ENCODE results near the gene RNF150.
"Not testable (repeated sequence)": the region's sequence is repeated elsewhere in the genome, so short reads cannot be mapped to it uniquely, and the experiment has no call there.

The RNF150 gene

GRCh38 chr4:140857111-140857510, 276.2 kb downstream of the RNF150 start:
- no peak for DNase-seq

DNA sequence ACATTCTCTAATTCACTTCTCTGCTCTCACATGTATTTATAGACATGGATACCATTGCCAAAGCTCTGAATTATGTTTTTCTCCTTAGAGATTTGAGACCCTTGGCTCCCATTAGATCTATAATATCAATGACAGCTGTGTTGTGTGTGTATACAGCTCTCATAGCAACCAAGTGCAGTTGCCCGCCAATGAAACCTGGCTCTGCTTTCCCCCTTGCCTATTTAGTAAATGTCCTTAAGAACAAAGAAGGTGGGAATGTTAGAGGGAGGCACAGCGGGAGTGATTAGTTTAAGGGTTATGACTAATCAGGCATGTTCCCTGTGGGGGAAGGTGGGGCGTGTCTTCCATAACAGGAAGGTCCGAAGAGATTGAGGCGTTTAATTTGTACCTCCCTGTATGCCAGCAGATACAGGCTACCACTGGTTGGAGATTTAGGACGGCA, 276.6 kb downstream of the RNF150 start:
- no peak for DNase-seq

GRCh38 chr4:140854168-140854567, 279.1 kb downstream of the RNF150 start:
- no peak for DNase-seq

DNA sequence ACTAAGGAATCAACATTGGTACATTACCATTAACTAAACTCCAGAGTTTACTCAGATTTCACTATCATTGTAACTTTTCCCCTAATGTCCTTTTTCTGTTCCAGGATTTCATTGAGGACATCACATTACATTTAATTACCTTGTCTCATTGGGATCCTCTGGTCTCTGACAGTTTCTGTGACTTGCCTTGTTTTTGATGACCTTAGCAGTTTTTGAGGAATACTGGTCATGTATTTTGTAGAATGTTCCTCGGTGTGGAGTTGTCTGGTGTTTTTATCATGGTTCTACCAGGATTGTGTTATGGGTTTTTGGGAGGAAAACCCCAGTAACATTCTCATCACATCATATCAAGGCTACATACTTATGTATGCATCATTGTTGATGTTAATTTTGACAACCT, 281.5 kb downstream of the RNF150 start:
- no peak for DNase-seq

GRCh38 chr4:140851032-140851636, 282.1 kb downstream of the RNF150 start:
- DNase-seq, result peak in 1 of 2 experiments; percentile 30

DNA sequence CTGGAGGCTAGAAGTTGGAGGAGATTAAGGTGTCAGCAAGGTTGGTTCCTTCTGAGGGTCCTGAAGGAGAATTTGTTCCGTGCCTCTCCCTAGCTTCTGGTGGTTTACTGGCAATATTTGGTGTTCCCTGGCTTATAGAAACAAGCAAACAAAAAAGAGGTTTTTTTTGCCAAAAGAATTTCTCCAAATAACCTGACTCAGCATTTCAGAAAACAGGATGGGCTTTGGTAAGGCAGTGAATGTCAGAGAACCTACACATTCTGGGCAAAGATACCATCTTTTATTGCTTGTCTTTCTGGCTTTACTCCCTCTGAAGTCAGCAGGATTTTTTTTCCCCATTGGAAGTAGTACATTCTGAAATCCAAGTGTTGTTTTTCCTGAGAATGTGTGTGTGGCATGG, 283.7 kb downstream of the RNF150 start:
- DNase-seq, result no peak

DNA sequence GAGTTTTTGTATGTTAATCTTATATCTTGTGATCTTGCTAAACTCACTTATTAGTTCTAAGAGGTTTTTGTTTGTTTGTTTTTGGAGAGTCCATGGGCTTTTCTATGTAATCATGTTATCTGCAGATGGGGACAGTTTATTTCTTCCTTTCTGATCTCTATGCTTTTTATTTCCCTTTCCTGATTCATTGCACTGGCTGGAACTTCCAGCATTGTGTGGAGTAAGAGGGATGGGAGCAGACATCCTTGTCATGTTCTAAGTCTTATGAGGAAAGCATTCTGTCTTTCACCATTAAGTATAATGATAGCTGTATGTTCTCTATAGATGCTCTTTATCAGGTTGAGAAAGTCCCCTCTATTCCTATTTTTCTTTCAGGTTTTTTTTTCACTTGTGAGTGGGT, 286.5 kb downstream of the RNF150 start:
- no peak for DNase-seq

DNA sequence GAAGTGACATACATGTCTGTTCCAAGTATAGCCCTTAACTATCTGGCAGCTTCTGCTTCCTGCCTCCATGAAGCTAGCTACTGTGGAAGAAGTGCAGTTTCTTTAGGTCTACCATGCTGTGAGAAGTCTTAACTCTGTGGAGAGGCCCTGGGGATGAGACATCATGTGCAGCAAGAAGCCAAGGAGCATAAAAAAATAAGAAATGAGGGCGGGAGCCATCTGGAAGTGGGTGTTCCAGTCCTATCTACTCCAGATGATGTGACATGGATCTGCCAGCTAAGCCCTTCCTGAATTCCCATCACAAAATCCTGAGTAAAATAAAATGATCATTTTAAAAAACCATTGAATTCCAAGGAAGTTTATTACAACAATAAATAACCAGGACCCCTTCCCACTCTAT, 289.2 kb downstream of the RNF150 start:
- no peak for DNase-seq

DNA sequence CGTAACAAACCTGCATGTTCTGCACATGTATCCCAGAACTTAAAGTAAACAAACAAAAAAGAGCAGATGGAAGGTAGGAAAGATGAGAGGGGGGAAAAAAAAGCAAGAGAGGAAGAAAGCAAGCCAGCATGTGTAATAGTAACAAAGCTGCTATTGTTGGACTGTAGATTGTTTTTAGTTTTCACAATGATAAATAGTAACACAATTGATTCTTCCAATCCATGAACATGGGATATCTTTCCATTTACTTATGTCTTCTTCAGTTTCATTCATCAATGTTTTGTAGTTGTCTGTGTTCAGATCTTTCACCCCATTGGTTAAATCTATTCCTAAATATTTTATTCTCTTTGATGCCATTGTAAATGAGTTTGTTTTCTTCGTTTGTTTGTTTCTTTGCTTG, 292.1 kb downstream of the RNF150 start:
- DNase-seq, result no peak

DNA sequence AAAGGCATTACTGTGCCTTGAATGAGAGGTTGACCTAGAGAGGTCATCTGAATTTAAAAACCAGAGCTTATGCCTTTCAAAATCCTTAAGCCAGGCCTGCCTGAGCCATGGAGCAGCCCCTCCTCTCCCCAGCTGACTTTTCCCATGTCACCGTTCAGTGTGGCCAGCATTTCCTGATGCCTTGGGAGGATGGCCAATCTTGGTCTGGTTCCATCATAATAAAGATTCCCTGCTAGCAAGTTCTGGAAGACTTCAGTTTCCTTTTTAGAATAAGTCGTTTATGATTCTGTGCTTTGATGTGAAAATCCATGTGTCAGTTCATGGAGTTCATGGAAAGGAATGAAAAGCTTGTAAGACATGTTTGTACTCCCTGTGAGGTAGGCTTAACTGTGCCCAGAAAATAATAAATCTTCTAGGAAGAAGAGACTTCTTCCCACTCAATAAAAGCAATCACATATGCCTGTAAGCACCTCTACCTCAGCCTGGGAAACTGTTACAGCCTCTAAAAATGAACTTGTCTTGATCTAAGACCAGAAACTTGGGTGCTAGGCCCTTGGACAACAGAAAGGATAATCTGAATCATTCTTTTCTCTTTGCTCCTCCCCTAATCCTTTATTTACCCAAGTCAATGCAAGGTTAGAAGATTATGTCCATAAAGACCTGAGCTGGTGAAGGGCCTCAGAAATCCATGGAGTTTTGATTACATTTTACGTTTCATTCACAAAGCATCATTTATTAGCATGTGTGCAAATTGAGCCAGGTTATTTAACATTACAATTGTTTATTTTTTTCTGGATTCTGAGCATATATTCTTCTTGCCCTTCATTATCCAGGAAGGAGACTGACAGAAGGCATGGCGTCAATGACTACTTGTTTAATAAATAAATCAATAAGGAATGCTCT, 293.1 kb downstream of the RNF150 start:
- DNase-seq, result no peak

DNA sequence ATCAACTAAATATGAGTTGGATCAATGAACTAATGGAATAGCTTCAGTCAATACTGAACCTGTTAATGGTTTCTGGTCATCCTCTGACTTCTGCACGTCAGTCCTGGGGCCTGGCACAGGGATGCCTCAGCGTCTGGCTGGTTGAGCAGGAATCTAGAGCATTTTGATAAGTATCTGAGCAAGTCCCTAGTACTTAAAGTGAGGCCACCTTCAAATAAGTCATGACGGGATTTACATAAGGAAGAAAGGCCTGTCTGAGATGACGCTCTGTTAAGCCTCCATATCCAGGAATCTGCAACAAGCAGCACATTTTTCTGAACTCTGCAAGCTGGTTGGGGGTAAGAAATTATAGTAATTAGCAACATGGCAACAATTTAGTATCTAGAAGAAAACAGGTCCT, 293.9 kb downstream of the RNF150 start:
- no peak for DNase-seq

- DNase-seq, result no peak
These were observed 295.5 kb downstream of the RNF150 start for GRCh38 chr4:140837736-140838135.

DNA sequence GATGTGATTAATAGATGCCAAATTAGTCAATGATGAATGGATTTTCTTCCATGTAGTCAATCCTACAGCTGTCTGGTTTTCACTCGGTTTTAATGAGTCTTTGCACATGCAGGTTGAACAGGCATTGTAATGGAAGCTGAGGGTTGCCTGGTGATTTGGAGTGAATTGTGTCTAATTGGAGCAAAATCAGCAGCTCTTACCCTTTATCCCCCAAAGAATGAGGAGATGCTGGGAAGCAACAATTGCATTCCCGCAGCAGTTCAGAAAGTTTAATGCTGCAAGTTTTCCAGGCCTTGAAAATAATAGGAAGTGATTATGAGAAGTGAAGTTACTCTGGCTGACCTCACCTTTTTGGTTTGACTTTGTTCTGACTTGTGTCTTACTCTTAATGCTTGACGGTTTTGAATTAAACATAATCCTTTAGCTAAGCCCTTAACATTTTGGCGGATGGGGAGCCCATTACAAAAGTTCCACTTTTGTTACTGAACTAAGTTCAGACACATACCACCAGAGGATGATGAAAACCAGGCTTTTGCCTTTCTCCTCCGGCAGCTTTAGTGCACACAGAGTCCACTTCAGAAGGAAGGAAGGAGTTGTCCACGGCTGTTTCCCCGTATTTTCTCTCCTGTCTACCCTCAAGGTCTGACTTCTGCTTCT, 298.3 kb downstream of the RNF150 start:
- no peak for DNase-seq

DNA sequence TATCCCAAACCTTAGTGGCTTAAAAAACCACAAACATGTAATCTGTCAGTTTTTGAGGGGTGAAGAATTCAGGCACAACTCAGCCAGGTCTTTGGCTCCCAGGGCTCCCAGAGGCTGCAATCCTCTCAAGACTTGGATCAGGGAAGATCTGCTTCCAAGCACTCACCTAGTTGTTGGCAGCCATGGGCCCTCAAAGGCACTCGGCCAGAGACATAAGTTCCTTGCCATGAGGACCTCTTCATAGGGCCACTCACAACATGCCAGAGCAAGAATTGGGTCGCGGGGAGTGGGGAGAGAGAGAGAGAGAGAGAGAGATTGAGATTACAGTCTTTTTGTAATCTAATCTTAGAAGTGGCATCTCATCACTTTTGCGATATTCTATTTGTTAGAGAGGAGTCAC, 300.0 kb downstream of the RNF150 start:
- no peak for DNase-seq

- DNase-seq, result no peak
These were observed 303.4 kb downstream of the RNF150 start for GRCh38 chr4:140829825-140830224.

GRCh38 chr4:140826701-140827027, 306.6 kb downstream of the RNF150 start:
- DNase-seq, result no peak

- not testable (repeated sequence) for DNase-seq
These were observed 312.7 kb downstream of the RNF150 start for GRCh38 chr4:140820520-140820919.

DNA sequence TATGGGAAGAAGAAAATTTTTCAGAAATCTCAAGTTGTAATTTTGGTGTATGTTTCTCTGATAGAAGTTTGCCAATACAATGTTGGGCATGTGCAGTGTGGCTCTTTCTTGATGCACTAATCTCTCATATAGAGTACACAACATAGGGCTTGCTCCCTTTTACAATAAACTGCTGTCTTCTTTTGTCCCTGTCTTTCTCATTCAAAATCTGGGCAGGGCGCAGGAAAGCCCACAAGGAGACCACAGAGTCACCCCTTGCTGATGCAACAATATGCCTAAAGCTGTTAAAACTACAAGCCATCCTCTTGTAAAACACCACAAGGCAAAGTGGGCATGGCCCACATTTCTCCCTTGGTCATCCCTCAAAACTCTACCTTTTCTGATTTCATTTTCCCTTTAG, 313.7 kb downstream of the RNF150 start:
- DNase-seq, result no peak

DNA sequence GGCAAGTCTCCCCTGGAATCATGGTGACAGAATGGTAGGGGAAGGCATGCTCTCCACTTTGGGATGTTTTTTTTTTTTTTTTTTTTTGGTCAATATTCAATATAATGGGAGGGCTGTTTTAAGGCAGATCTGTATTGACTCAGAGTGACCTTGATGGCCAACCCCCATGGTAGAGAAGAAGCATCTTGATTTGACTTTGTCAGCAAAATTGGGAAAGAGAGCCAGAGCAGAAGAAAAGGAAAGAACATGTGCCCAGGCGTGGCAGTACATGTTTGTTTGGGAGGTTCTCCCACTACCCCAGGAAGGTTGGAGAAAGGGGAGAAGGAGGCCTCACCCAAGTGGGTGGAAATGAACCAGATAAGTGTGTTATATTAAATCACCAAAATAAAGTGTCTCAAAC, 314.8 kb downstream of the RNF150 start:
- no peak for DNase-seq

- no peak for DNase-seq
These were observed 316.3 kb downstream of the RNF150 start for GRCh38 chr4:140816806-140817510.

GRCh38 chr4:140813804-140814203, 319.5 kb downstream of the RNF150 start:
- no peak for DNase-seq

DNA sequence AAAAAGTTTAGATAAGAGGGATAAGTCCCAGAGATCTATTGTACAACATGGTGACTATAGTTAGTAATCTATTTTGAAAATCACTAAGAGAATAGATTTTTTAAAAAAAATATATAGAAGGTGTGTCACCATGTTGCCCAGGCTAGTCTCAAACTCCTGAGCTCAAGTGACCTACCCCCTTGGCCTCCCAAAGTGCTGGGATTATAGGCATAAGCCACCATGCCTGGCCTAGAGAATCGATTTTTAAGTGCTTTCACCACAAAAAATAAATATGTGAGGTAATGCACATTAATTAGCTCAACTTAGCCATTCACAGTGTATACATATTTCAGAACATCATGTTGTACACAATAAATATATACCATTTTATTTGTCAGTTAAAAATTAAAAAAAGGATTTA, 320.4 kb downstream of the RNF150 start:
- DNase-seq, result no peak

DNA sequence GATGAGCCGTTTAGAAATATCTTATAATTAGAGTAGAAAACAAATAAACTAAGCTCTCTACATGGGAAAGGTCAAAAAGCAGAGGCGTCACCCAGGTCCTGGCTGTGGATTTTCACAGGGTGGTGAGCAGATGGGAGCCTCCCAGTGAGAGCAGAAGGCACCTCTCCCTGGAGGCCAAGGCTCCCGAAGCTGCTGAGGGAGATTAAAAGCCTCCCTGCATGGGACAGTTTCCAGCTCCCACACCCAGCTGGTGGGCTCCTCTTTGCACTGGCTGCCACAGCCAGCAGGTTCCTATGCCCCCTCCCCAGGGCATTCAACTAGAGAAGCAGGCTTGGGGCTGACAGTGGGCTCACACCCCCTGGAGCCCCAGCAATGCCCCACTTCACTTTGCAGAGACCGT, 321.8 kb downstream of the RNF150 start:
- no peak for DNase-seq

All from SW 1271 (cell line).